LHCN-M2 (cell line): ENCODE measurements around the gene CCDC88C. TPM values are rescaled to one million over a fixed set of nuclear protein-coding genes. Genes with fewer than 3 reads are reported as not detected.
A peak's percentile ranks its signal among the peaks of the same experiment; 100 is the strongest.
"Not testable (repeated sequence)": the region's sequence is repeated elsewhere in the genome, so short reads cannot be mapped to it uniquely, and the experiment has no call there.

Experiments used
- DNase-seq: peaks from one replicate; pipeline ENCODE4 v3.0.0-alpha.2; 2012; ENCODE audit warnings: low read depth
- total RNA-seq: library from RNA; depleted of rRNA; stranded (reverse); fragments of >200 nt; gene quantifications from 2 replicates; pipeline ENCODE4 v1.2.3, GENCODE V29; 2014

The CCDC88C gene
- total RNA-seq, 1 experiment from 2014 or later = 0.06 TPM

DNA sequence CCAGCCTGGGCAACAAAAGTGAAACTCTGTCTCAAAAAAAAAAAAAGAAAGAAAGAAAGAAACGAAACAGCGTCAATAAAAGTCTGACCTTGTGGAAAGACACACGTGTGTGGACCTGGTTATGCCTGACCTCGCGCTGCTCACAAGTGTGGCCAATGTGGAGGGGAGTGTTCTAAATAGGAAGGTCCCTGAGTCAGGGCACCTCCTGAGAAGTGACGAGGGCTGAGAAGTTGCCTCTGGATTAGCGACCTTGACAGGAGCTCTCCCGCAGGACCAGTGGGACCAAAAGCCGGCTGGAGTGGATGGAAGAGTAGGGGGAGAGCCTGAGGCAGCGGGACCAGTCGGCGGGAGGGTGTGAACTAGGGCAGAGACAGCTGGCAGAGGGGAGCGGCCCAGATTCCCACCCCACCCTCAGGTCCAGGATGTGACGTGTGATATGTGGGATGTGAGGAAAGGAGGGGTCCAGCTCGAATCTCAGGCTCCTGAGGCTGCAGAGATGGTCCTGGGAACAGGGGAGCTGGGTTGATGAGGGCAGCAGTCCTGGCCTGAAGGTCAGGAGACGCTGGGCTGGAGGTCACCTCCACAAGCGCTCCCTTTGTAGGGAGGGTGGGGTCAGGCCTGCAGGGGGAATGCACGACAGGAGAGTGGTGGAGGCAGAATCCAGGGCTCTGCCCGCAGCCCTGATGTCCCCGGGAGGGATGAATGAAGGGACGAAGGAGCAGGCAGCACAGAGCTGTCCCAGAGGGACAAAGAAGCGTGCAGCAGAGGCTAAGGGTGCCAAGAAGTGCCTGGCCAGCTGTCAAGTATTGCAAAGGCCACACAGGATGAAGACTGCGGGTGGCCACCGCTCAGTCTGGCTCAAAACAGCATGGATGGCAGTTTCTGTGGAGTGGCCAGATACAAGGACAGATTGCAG, 148.3 kb downstream of the CCDC88C start:
- no peak for DNase-seq

- no peak for DNase-seq
Observed at GRCh38 chr14:91267965-91268437, 149.6 kb downstream of the CCDC88C start.

DNA sequence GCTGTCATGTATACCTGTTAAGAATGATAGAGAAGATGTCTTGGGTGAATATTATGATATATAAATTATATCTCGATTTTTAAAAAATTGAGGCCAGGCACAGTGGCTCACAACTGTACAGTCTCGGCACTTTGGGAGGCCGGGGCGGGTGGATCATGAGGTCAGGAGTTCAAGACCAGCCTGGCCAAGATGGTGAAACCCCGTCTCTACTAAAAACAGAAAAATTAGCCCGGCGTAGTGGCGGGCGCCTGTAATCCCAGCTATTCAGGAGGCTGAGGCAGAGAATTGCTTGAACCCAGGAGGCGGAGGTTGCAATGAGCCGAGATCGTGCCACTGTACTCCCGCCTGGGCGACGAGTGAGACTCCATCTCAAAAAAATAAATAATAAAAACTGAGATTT, 151.3 kb downstream of the CCDC88C start:
- not testable (repeated sequence) for DNase-seq

GRCh38 chr14:91265404-91265803, 152.2 kb downstream of the CCDC88C start:
- DNase-seq = no peak

DNA sequence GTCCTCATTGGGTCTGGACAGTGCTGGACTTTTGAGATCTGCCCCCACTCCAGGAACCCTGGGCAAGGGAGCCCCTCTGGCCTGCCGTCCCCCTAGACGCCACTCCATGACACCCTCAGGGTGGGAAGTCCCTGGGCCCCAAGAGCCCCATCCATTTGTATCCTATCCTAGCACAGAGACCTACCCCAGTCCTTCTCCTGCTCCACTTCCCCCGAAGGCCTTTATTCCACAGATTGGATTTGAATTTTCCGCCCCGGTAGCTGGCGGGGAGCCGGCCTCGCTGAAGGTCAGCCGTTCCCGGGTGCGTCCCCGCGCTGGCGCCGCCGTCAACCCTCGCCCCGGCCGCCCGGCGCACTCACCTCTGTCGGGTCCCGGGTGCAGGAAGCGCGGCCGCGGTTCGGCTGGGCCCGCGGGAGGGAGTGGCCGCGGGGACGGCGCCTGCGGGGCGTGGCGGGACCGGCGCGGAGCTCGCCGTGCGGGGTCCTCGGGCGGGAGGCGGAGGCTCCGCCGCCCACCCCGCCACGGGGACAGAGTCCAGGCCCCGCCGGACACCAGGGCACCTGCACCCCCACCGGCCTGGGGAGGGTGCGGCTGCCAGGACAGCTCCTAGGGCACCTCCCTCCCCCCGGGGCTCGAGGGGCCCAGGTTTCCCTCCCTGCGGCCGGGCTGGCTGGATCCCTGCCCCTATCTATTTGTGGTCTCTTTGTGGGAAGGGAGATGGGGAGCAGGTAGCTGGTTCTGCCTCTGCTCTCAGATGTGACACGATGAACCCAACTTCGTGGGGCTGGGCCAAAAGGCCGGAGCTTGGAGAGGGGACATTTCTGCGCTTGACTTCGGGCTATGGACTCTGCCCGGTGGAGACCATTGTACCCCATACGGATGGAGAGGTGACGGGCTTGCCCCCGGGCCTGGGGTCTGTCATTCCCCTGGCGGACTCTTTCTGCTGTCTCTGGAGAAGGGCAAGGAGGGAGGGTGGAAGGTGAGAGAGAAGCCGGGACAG, 153.2 kb downstream of the CCDC88C start:
- DNase-seq = no peak

DNA sequence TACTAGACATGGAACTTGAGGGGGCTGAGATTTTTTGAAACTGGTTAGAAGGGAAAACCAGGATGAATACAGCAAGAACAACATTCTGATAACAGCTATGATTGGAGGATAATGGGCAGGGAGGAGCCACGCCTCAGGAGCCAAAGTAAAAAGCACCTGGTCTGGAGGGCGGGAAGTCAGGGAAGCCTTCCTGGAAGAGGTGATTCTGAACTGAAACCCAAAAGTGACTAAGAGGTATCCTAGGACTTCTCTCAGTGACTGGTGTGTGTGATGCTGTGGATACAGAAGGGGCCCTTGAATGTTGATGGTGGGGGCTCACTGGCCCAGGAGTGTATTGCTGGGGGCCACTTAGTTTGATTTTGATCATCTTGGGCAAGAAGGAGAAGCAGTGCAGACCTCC, 154.3 kb downstream of the CCDC88C start:
- DNase-seq = no peak

GRCh38 chr14:91261986-91262549, 155.6 kb downstream of the CCDC88C start:
- DNase-seq = no peak

DNA sequence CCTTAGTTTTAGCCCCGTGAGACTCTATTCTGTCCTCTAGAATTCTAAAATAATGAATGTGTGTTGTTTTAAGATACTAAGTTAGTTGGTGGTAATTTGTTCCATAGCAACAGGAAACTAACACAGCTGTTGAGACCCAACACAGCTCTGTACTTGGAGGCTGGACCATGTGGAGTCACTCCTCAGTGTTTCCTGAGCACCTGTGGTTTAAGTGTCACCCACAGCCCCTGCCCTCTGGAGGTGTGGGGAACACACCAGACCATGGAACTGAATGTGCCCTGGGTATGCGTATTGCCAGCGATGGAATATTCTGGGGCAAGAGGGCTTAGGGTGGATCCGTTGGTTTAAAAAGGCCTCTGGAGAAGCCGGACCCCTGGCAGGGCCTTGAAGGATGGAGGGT, 156.5 kb downstream of the CCDC88C start:
- peak; percentile 49 for DNase-seq

GRCh38 chr14:91258876-91259275, 158.7 kb downstream of the CCDC88C start:
- no peak for DNase-seq

DNA sequence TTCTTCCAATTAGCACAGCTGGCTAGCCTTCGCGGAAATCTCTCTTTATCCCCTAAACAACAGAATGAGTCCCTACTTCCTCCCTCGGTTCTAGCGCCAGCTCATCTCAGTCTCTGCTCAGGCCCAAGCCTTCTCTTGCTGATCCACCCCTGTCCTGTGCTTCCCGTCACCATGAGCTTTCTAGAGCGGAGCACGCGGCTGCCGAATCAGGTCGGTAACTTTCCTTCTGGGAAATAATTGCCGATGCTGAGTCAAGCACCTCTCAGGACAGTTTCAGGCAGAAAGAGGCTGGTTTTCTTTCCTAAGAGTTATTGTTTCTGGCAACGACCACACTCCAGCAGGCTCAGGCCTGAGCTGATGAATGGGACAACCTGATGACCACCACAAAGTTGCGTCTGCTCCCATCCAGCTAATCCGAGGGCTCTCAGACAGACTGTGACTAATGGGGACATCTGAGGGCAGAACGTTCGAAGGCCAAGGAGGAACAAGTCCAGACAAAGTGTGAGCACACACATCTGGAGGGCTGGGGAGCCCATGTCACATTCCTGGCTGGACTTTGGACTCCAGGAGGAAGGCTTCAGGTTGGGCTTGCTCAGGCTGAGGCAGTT, 159.5 kb downstream of the CCDC88C start:
- DNase-seq = peak; percentile 41

- DNase-seq = no peak
Observed at GRCh38 chr14:91257328-91258010, 160.2 kb downstream of the CCDC88C start.

GRCh38 chr14:91256661-91257060, 161.0 kb downstream of the CCDC88C start:
- DNase-seq = no peak

GRCh38 chr14:91255026-91255695, 162.5 kb downstream of the CCDC88C start:
- no peak for DNase-seq

GRCh38 chr14:91254461-91254860, 163.2 kb downstream of the CCDC88C start:
- DNase-seq = no peak

DNA sequence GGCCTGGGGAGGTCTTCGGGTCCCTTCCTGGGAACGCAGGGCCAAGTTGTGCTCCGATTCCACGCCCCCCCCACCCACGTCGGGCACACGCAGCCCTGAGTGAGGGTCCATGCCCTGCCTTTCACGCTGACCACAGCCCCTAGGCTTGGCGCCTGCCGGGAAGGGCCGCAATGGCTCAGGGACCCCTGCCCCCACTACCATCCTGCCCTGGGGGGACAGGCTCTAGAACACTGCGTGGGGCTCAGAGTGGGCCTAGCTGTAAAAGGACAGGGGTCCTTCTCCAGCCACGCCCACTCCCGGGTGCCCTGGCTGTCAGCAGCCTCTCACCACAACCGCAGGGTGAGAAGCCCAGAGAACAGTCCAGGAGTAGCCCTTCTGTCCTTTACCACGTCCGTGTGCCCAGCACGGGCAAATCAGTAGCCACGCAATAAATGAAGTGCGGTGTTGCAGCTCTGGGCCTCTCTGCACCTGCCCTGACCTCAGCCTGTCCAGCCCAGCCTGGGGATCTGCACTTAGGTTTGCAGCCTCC, 163.8 kb downstream of the CCDC88C start:
- no peak for DNase-seq

DNA sequence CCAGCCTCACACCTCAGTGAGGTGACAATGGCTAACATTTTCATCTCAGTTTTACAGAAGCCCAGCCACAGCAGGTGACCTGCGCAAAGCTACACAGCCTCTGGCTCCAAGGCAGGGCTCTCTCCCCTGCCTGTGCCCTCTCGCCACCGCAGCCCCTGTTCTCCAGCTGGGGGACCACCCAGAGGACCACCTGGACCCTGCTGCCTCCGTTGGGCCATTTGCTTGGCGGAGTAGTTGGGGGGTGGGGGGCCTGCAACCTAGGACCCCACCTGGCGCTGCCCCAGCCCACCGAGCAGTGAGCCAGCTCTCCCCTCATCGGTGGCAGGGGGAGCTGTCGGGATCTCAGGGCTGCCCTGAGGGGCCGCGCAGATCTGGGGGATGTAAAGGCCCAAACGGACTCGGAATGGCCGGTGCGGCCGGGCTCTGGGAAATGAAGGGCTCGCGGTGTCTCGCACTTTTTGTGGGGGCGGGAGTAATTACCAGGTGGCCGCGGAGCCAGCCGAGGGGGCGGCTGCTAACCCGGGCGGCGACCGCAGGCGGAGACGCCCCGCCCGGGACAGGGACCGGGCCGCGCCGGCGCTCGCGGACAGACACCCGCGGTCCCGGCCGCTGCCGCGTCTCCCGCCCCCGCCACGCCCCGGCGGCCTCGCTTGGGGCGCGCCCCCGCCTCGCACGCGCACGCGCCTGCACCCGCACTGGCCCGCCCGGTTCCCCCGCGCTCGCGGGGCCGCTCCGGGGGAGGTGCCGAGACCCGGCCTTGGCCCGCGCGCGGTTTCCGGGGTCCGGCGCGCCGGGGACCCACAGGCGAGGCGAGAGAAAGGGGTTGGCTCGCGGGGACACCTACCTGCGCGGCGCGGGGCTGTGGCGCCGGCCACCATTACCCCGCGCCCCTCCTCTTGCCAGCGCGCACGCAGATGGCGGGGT, 164.5 kb downstream of the CCDC88C start:
- DNase-seq = no peak

GRCh38 chr14:91250912-91251311, 166.7 kb downstream of the CCDC88C start:
- no peak for DNase-seq

GRCh38 chr14:91249841-91250616, 167.6 kb downstream of the CCDC88C start:
- DNase-seq = no peak
